OCI-LY7 (cell line): ENCODE measurements around the gene CCDC194. TPM values are rescaled to one million over a fixed set of nuclear protein-coding genes. Genes with fewer than 3 reads are reported as not detected.

Experiments
- BruUV-seq: library from RNA; stranded (reverse); fragments of 400-500 nt; replicated peaks from 2 replicates; lab custom pipeline; 2021; lab: Mats Ljungman, UMichigan
- CTCF ChIA-PET: fragments of 300-600 bp; sonication (Branson Sonifier 250); formaldehyde crosslinking; loops from one replicate; lab custom pipeline; 2022; ENCODE audit warnings: antibody characterized with exemption; ENCODE audit not compliant: unreplicated experiment; lab: Charles Lee
- POLR2A ChIA-PET: fragments of 300-600 bp; sonication (Branson Sonifier 250); formaldehyde crosslinking; loops from one replicate; lab custom pipeline; 2022; ENCODE audit warnings: antibody characterized with exemption; lab: Charles Lee
- DNase-seq: peaks from one replicate; pipeline ENCODE4 v3.0.0-alpha.2; 2015; ENCODE audit warnings: low spot score
- H2AFZ ChIP-seq: fragments of 200-600 bp; sonication (generic), shearing (Covaris generic); 2 replicates; pipeline ENCODE4 v1.6.1; 2014; ENCODE audit warnings: mild to moderate bottlenecking, antibody characterized with exemption, low read length, moderate library complexity
- H3K27ac ChIP-seq: fragments of 200-600 bp; sonication (generic); 2 replicates; pipeline ENCODE4 v1.5.1; 2014; ENCODE audit warnings: mixed run types, low read depth, mild to moderate bottlenecking, moderate library complexity, low read length, inconsistent platforms; ENCODE audit not compliant: poor library complexity, severe bottlenecking
- H3K36me3 ChIP-seq: fragments of 200-600 bp; sonication (generic); 2 replicates; pipeline ENCODE4 v1.6.1; 2014; ENCODE audit warnings: mild to moderate bottlenecking, antibody characterized with exemption, low read length, moderate library complexity, mixed read lengths; ENCODE audit not compliant: insufficient read depth
- H3K4me1 ChIP-seq: fragments of 200-600 bp; sonication (generic); 2 replicates; pipeline ENCODE4 v1.5.1; 2014; ENCODE audit warnings: mild to moderate bottlenecking, low read length; ENCODE audit not compliant: insufficient read depth, poor library complexity, severe bottlenecking
- H3K4me2 ChIP-seq: fragments of 200-600 bp; sonication (generic); 2 replicates; pipeline ENCODE4 v1.6.1; 2014; ENCODE audit warnings: mild to moderate bottlenecking, low read length
- H3K4me3 ChIP-seq: fragments of 200-600 bp; sonication (generic); 2 replicates; pipeline ENCODE4 v1.5.1; 2014; ENCODE audit warnings: mild to moderate bottlenecking, low read depth, low read length; ENCODE audit not compliant: poor library complexity, severe bottlenecking
- H3K79me2 ChIP-seq: fragments of 200-600 bp; sonication (generic); 2 replicates; pipeline ENCODE4 v1.6.1; 2016; ENCODE audit warnings: low read depth, mild to moderate bottlenecking, low read length, moderate library complexity, mixed read lengths; ENCODE audit not compliant: insufficient read depth
- H3K9me2 ChIP-seq: fragments of 200-600 bp; sonication (generic); 2 replicates; pipeline ENCODE4 v1.6.1; 2016; ENCODE audit warnings: mild to moderate bottlenecking, low read length, mixed read lengths; ENCODE audit not compliant: insufficient read depth
- H3K9me3 ChIP-seq: fragments of 200-600 bp; sonication (generic); 2 replicates; pipeline ENCODE4 v1.6.1; 2014; ENCODE audit warnings: mild to moderate bottlenecking, mixed run types, low read length, mixed read lengths
- H4K20me1 ChIP-seq: fragments of 200-600 bp; sonication (generic); 2 replicates; pipeline ENCODE4 v1.6.1; 2014; ENCODE audit warnings: mild to moderate bottlenecking, antibody characterized with exemption, low read length, moderate library complexity, mixed read lengths; ENCODE audit not compliant: insufficient read depth
- CTCF ChIP-seq: fragments of 200-600 bp; sonication (generic); conservative IDR thresholded peaks from 2 replicates; pipeline ENCODE4 v1.5.1; 2014; ENCODE audit warnings: mild to moderate bottlenecking, antibody characterized with exemption, low read length, moderate library complexity, mixed read lengths
- EZH2phosphoT487 ChIP-seq: fragments of 200-600 bp; sonication (generic); IDR thresholded peaks from 2 replicates; pipeline ENCODE4 v1.6.1; 2018; ENCODE audit warnings: low read depth, borderline replicate concordance, mild to moderate bottlenecking, mixed run types, antibody characterized with exemption, low read length, moderate library complexity, mixed read lengths
- intact Hi-C: fragments of 100-400 bp; cut with micrococcal nuclease; formaldehyde crosslinking; loops from one replicate; pipeline ENCODE4 v1.10.0; 2022; ENCODE audit not compliant: unreplicated experiment
- total RNA-seq, 2 experiments: library from RNA; depleted of rRNA in 1 of 2; stranded (reverse); fragments of >200 nt in 1 of 2; shearing (Covaris generic) in 1 of 2; gene quantifications; 2 replicates each; pipeline ENCODE4 v1.2.3, GENCODE V29; 2014 to 2022

The CCDC194 gene
- total RNA-seq, 2 experiments from 2014 or later, result 2.4 to 8.8 TPM

- DNase-seq, result no peak
- ChIA-PET POLR2A (interaction anchor here (0.6 kb wide), 1 partner anchor 74 kb away, joined by 3 read pairs; no protein-coding TSS in a partner anchor), CTCF (no interaction called here)
- no peak overlapping the region for H3K27ac ChIP-seq
- no peaks in the 10 kb centered on the region for H4K20me1 ChIP-seq
- peaks cover 52% of the 10 kb centered on the region for H3K4me1 ChIP-seq
- H3K9me3 ChIP-seq, result peaks cover 6% of the 10 kb centered on the region; the same call in 1 of the 2 replicates
- no peaks in the 10 kb centered on the region for H3K9me2 ChIP-seq
- no peaks in the 10 kb centered on the region for H3K36me3 ChIP-seq
- no peaks in the 10 kb centered on the region for H3K79me2 ChIP-seq
- no peak overlapping the region for H3K4me3 ChIP-seq
- intact Hi-C loops, result no loop called here
- TF ChIP-seq CTCF, result no peak
- no peak for TF ChIP-seq EZH2phosphoT487
- BruUV-seq, result no TSS peak
- no peak overlapping the region for H3K4me2 ChIP-seq
- peak overlapping the region; percentile 33; the same call in 1 of the 2 replicates for H2AFZ ChIP-seq
Measured at GRCh38 chr19:17379221-17379631, 14.8 kb downstream of the CCDC194 start.

GRCh38 chr19:17378271-17378670 is 15.7 kb downstream of the CCDC194 start:
- Histone ChIP-seq H4K20me1 (no peaks in the 10 kb centered on the region), H3K9me3 (peaks cover 6% of the 10 kb centered on the region; the same call in 1 of the 2 replicates), H3K36me3 (no peaks in the 10 kb centered on the region), H3K4me1 (peaks cover 53% of the 10 kb centered on the region), H3K4me2 (no peak overlapping the region), H3K9me2 (no peaks in the 10 kb centered on the region), H2AFZ (no peak overlapping the region), H3K4me3 (no peak overlapping the region), H3K79me2 (no peaks in the 10 kb centered on the region), H3K27ac (no peak overlapping the region)
- no peak for TF ChIP-seq EZH2phosphoT487
- intact Hi-C loops, result no loop called here
- ChIA-PET CTCF (no interaction called here), POLR2A (no interaction called here)
- DNase-seq, result no peak
- BruUV-seq, result no TSS peak

DNA sequence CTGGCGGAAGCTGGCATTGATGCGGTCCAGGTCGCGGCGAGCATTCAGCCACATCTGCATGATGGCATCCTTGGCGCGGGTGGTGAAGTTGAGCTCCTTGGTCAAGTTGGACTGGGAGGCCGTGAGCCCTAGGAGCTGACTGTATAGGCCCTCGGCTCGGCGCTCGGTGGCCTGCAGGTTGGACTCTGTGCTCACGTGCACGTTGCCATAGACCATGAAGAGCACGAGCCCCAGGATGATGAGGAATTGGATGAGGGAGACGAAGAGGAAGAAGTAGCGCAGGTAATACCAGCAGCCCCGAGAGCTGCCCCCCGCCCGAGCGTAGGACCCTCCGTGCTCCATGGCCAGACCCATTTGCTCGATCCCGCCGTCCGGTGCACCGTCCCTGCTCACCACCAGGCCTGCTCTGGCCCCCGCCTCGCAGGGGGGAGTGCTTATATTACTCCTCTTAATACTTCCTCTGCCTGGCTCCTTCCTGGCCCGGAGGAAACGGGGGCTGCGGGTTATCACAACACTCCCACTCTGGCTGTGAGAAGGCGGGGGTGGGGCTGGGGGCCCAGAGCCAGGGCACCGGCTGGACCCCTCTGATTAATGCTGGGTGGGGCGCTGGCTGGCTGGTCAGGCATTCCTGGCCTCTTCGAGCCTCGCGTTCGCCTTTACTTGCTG is 16.9 kb downstream of the CCDC194 start, which contains the start of gene PLVAP:
Gene PLVAP, minus strand, starts transcription at position 408 of the 666 bp plus-strand sequence. Its CDS starts 54 bp downstream, at position 354.
- Histone ChIP-seq H3K9me2 (no peaks in the 10 kb centered on the region), H3K27ac (no peak within 1 kb of the TSS), H2AFZ (no peak within 1 kb of the TSS), H3K36me3 (no peaks in the 10 kb centered on the region), H3K4me2 (no peak within 1 kb of the TSS), H3K4me1 (peaks cover 51% of the 10 kb centered on the region), H3K4me3 (no peak within 1 kb of the TSS), H3K9me3 (peaks cover 6% of the 10 kb centered on the region; the same call in 1 of the 2 replicates), H3K79me2 (no peaks in the 10 kb centered on the region), H4K20me1 (no peaks in the 10 kb centered on the region)
- ChIA-PET POLR2A (interaction anchor here (0.6 kb wide), 1 partner anchor 7 kb away, joined by 5 read pairs; no protein-coding TSS in a partner anchor), CTCF (interaction anchor here (0.6 kb wide), 1 partner anchor 70 kb away, joined by 3 read pairs; no protein-coding TSS in a partner anchor)
- no TSS peak for BruUV-seq
- TF ChIP-seq CTCF (no peak), EZH2phosphoT487 (no peak)
- DNase-seq, result no peak
- intact Hi-C loops, result no loop called here
